Aorta (tissue), 5 donors: ENCODE results near the gene VWA2. TPM values are rescaled to one million over a fixed set of nuclear protein-coding genes. Genes with fewer than 3 reads are reported as not detected.

Source experiments
- ATAC-seq: fragments of 200-7000 bp; cut with Tn5 transposase; one replicate; pipeline ENCODE4 v1.9.1; 2022; ENCODE audit warnings: moderate library complexity; ENCODE audit not compliant: low FRiP score
- DNase-seq, 2 donors: peaks; one replicate each; pipeline ENCODE4 v3.0.0-alpha.2; 2020
- H3K27ac ChIP-seq, 2 donors: one replicate each; pipeline ENCODE4 v1.5.1; 2013; ENCODE audit warnings: low read length in 2 of 2, mild to moderate bottlenecking in 2 of 2, moderate library complexity in 2 of 2, control low read depth in 1 of 2, inconsistent platforms in 1 of 2, low read depth in 1 of 2
- H3K27me3 ChIP-seq, 2 donors: one replicate each; pipeline ENCODE4 v1.6.1; 2013; ENCODE audit warnings: control low read depth in 1 of 2, low read length in 1 of 2, mild to moderate bottlenecking in 1 of 2, moderate library complexity in 1 of 2; ENCODE audit not compliant: insufficient read depth in 2 of 2, control insufficient read depth in 1 of 2
- H3K36me3 ChIP-seq, 2 donors: one replicate each; pipeline ENCODE4 v1.6.1; 2013; ENCODE audit warnings: control low read depth in 1 of 2, low read length in 1 of 2, mild to moderate bottlenecking in 1 of 2; ENCODE audit not compliant: insufficient read depth in 2 of 2, control insufficient read depth in 1 of 2
- H3K4me1 ChIP-seq, 2 donors: one replicate each; pipeline ENCODE4 v1.6.1; 2013; ENCODE audit warnings: low read length in 2 of 2, control low read depth in 1 of 2, mild to moderate bottlenecking in 1 of 2, moderate library complexity in 1 of 2; ENCODE audit not compliant: insufficient read depth in 2 of 2, control insufficient read depth in 1 of 2
- H3K4me3 ChIP-seq, 2 donors: one replicate each; pipeline ENCODE4 v1.5.1; 2013; ENCODE audit warnings: low read length in 2 of 2, control low read depth in 1 of 2, mild to moderate bottlenecking in 1 of 2
- H3K9me3 ChIP-seq: one replicate; pipeline ENCODE4 v1.6.1; 2013; ENCODE audit warnings: mild to moderate bottlenecking, low read length; ENCODE audit not compliant: control insufficient read depth
- WGBS, 2 donors: extraction: QIAGEN DNeasy Blood & Tissue Kit; methylation state at CpG; one replicate each; pipeline ENCODE4 v1.1.7; 2013; 5-methylcytosine and 5-hydroxymethylcytosine counted together
- intact Hi-C, 2 donors: fragments of 100-400 bp; cut with DNase I; formaldehyde crosslinking; loops; one replicate each; pipeline versions ENCODE4 v1.14.2 to v1.15.0; 2022
- polyA plus RNA-seq, 2 donors: library from polyadenylated mRNA; stranded (reverse); fragments of 200-250 nt; gene quantifications; one replicate each; pipeline ENCODE4 v1.2.3, GENCODE V29; 2013
- total RNA-seq, 2 donors: library from RNA; stranded (reverse); fragmentation: NEBNext Ultra II Directional; extraction: Animal tissue kit (Norgen Biotek cat#: 25700); gene quantifications; one replicate each; pipeline ENCODE4 v1.2.1, GENCODE V29; 2021
- donor health status: healthy with polysubstance abuse.
- donor health status: Bipolar disorder and iron deficiency.
- donor health status: DM: no; HTN: no; CAD: no.
- donor health status: DM: no; HTN: no; CAD: no.
- donor health status: DM: yes; HTN: yes; CAD: no.

The VWA2 gene
- total and polyA plus RNA-seq, 4 donors, result 0.13 to 0.45 TPM; not detected in 2

GRCh38 chr10:114252883-114253282, 13.8 kb downstream of the VWA2 start:
- no peaks in the 10 kb centered on the region for H3K4me1 ChIP-seq
- ATAC-seq (no peak), DNase-seq (no peak)
- H3K36me3 ChIP-seq, result no peaks in the 10 kb centered on the region
- H3K9me3 ChIP-seq, result no peaks in the 10 kb centered on the region
- H3K27ac ChIP-seq, result no peak overlapping the region
- 71 to 74% methylated on average over 4 of the region's 7 CpGs for WGBS, 2 donors
- intact Hi-C loops, result no loop called here
- H3K27me3 ChIP-seq, result no peaks in the 10 kb centered on the region
- no peak overlapping the region for H3K4me3 ChIP-seq

DNA sequence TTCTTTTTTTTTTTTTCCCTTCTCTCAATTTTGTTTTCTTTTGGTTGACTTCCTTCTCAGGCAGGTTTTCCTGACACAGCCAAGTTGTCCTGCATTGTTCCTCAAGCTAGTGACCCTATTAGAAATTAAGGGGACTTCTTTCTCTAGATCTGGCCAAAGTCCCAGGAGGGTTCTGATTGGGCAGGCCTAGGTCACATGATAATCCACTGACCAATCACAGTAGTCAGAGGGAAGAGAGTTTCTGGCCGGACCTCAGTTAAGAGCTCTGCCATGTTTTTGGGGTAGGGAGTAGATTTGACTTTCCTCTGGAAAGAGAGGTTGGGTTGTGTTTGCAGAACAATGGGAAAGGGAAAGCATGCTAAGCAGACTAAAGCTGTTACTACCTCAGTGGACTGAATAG, 16.2 kb downstream of the VWA2 start:
- WGBS, 2 donors, result 90 to 92% methylated on average over 1 of the region's 1 CpG

DNA sequence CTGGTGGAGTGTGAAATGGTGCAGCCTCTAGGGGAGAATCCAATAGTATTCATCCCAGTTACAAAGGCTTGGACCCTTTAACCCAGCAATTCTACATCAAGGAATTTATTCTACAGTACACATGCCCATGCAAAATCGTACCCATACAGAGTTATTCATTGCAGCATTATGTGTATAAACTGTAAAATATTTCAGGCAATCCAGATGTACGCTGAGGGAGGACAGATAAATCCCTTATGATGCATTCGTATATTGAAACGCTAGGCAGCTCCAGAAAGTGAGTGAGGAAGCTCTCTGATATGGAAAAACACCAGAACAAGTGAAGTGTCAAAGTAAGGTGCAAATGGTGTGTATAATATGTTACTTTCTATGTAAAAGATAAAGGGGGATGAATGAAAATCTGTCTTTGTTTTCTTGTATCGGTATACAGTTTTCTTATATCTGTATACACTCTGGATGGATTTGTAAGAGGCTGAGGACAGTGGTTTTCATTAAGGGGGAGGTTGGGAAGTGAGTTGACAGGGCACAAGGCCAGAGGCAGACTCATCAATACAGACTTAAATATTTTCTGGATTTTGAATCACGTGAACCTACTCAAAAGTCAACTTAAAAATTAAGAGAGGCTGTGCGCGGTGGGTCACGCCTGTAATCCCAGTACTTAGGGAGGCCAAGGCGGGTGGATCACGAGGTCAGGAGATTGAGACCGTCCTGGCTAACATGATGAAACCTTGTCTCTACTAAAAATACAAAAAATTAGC, 17.1 kb downstream of the VWA2 start:
- Histone ChIP-seq H3K27me3 (no peaks in the 10 kb centered on the region), H3K27ac (no peak overlapping the region), H3K4me3 (no peak overlapping the region), H3K36me3 (no peaks in the 10 kb centered on the region), H3K4me1 (no peaks in the 10 kb centered on the region), H3K9me3 (no peaks in the 10 kb centered on the region)
- intact Hi-C loops, result no loop called here
- DNase-seq, result no peak
- ATAC-seq, result no peak
- WGBS, 2 donors, result 85 to 92% methylated on average over 12 of the region's 12 CpGs

More for the DNA sequence above, 16.2 kb downstream of the VWA2 start:
- intact Hi-C loops, result no loop called here
- no peaks in the 10 kb centered on the region for H3K27me3 ChIP-seq
- no peak overlapping the region for H3K27ac ChIP-seq
- no peaks in the 10 kb centered on the region for H3K36me3 ChIP-seq
- H3K9me3 ChIP-seq, result no peaks in the 10 kb centered on the region
- H3K4me3 ChIP-seq, result no peak overlapping the region
- no peaks in the 10 kb centered on the region for H3K4me1 ChIP-seq
- DNase-seq, result no peak
- ATAC-seq, result no peak

DNA sequence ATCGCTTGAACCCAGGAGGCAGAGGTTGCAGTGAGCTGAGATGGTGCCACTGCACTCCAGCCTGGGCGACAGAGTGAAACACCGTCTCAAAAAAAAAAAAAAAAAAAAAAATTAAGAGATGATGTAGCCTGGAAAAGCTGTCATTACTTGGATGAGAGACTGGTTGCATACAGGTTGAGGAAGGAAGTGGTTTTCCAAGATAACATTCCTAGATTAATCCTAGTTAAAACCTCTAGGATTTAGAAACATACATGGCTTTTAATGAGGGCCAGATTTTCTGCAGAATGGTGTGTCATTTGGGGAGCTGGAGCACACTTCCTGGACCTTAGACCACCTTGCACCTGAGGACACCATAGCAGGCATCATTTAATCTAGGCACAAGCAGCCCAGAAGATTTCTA, 17.8 kb downstream of the VWA2 start:
- H3K9me3 ChIP-seq, result no peaks in the 10 kb centered on the region

GRCh38 chr10:114257498-114257897, 18.4 kb downstream of the VWA2 start:
- intact Hi-C loops, result no loop called here
- 25 to 36% methylated on average over 3 of the region's 3 CpGs for WGBS, 2 donors
- H3K27me3 ChIP-seq, result no peaks in the 10 kb centered on the region
- DNase-seq, result no peak
- no peaks in the 10 kb centered on the region for H3K4me1 ChIP-seq
- no peaks in the 10 kb centered on the region for H3K9me3 ChIP-seq
- no peak overlapping the region for H3K27ac ChIP-seq
- ATAC-seq, result peak; percentile 34
- H3K36me3 ChIP-seq, result no peaks in the 10 kb centered on the region
- no peak overlapping the region for H3K4me3 ChIP-seq

More for the DNA sequence above, 17.8 kb downstream of the VWA2 start:
- H3K27ac ChIP-seq, result no peak overlapping the region
- no peaks in the 10 kb centered on the region for H3K4me1 ChIP-seq
- H3K4me3 ChIP-seq, result no peak overlapping the region
- no peaks in the 10 kb centered on the region for H3K36me3 ChIP-seq
- DNase-seq, result no peak
- ATAC-seq, result no peak
- intact Hi-C loops, result no loop called here
- no peaks in the 10 kb centered on the region for H3K27me3 ChIP-seq
- WGBS, 2 donors, result 72 to 79% methylated on average over 3 of the region's 3 CpGs

GRCh38 chr10:114258274-114258840, 19.3 kb downstream of the VWA2 start:
- DNase-seq, result no peak
- H3K4me1 ChIP-seq, result no peaks in the 10 kb centered on the region
- no peak overlapping the region for H3K27ac ChIP-seq

DNA sequence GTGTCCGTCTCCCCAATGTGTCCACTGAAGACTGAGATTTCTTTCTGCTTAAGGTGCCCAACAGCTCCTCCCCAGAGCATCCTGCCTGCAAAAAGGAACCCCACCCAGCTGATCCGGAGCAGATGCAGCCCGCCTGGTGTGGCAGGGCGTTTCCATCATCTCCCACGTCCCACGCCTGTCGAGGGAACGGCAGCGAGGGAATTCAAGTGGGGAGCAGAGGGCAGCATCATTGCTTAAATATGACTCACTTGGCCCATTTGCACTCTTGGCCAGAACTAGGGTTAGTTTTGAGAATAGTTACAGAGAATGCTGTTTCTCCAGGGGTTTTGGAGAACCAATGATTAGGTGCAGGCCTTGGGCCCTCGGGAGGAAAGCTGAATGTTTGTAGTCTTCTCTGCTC, 20.8 kb downstream of the VWA2 start:
- Histone ChIP-seq H3K4me1 (no peaks in the 10 kb centered on the region), H3K36me3 (no peaks in the 10 kb centered on the region), H3K27ac (no peak overlapping the region), H3K4me3 (no peak overlapping the region), H3K9me3 (no peaks in the 10 kb centered on the region), H3K27me3 (no peaks in the 10 kb centered on the region)
- ATAC-seq (peak; percentile 69), DNase-seq (peak; percentile 75 to 83)
- intact Hi-C loops, result no loop called here
- whole genome bisulfite sequencing, 2 donors, result 31 to 35% methylated on average over 10 of the region's 10 CpGs

More at GRCh38 chr10:114258274-114258840, 19.3 kb downstream of the VWA2 start:
- no peak for ATAC-seq
- no peaks in the 10 kb centered on the region for H3K27me3 ChIP-seq
- no peak overlapping the region for H3K4me3 ChIP-seq
- intact Hi-C loops, result no loop called here
- no peaks in the 10 kb centered on the region for H3K9me3 ChIP-seq
- no peaks in the 10 kb centered on the region for H3K36me3 ChIP-seq
- WGBS, 2 donors, result 93 to 98% methylated on average over 5 of the region's 5 CpGs

DNA sequence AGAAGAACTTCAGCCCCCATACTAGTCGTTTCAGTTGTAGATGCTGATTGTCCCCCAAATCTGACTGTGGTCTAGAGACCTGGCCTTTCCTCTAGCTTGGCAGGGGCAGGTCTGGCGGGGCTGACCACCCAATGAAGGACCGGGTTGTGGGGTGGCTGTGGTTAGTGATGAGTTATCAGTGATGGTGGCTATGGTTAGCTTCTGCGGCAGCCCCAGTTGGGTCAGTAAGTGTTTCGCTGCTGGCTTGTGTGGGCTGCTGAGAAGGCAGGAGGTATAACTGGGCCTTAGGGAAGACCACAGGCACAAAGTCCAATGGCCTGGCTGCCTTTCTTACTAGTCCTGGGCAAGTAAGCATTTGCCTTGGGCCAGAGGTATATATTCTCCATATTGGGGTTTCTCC, 21.3 kb downstream of the VWA2 start:
- intact Hi-C loops, result no loop called here
- Histone ChIP-seq H3K9me3 (no peaks in the 10 kb centered on the region), H3K27me3 (no peaks in the 10 kb centered on the region), H3K4me1 (no peaks in the 10 kb centered on the region), H3K4me3 (no peak overlapping the region), H3K27ac (no peak overlapping the region), H3K36me3 (no peaks in the 10 kb centered on the region)
- WGBS, 2 donors, result 92 to 95% methylated on average over 5 of the region's 5 CpGs
- DNase-seq (no peak), ATAC-seq (peak; percentile 31)

DNA sequence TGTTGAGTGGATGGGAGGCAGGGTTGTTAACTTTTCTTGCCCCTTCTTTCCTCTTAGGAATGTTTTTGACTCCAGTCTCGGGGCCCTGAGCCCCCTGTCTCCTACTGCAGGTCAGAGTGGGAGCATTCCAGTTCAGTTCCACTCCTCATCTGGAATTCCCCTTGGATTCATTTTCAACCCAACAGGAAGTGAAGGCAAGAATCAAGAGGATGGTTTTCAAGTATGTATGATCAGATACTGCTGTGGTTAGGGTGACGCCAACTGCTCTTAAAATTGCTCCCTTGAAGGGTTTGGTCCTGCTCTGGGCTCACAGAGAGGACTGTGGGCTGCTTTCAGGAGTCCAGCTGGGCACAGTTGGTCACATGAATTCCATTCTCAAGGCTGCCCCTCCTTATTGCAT, 22.0 kb downstream of the VWA2 start:
- Histone ChIP-seq H3K36me3 (no peaks in the 10 kb centered on the region), H3K4me1 (no peaks in the 10 kb centered on the region), H3K27me3 (no peaks in the 10 kb centered on the region), H3K4me3 (no peak overlapping the region), H3K27ac (no peak overlapping the region), H3K9me3 (no peaks in the 10 kb centered on the region)
- no peak for DNase-seq
- intact Hi-C loops, result no loop called here
- WGBS, 2 donors, result 80 to 89% methylated on average over 2 of the region's 2 CpGs
- no peak for ATAC-seq
